Stimulated activated CD8-positive, alpha-beta memory T cell treated with anti-CD3 and anti-CD28 coated beads, Interleukin-4, amount 100 ng/mL, for 48 hours (primary cell): ENCODE measurements around the gene LYRM4.
"Not testable (repeated sequence)": the region's sequence is repeated elsewhere in the genome, so short reads cannot be mapped to it uniquely, and the experiment has no call there.

ENCODE experiments used
- DNase-seq: peaks from one replicate; pipeline ENCODE4 v3.0.0-alpha.2; 2020

The LYRM4 gene

DNA sequence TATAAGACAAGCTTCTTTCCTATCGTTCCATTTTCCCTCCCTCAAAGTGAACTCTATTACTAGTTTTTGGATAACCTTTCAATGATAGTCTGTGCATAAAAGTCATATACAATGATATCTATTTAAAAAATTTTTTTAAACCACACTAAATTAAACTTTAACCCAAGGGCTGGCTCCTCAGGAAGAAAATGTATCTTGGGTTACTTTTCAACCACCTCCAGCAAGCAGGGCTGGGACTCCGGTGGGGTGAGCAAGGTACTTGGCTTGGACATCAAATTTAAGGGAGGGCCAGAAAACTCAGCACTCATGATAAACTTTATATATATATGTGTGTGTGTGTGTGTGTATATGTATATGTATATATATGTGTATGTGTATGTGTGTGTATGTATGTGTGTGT is 189.5 kb downstream of the LYRM4 start:
- DNase-seq = no peak

DNA sequence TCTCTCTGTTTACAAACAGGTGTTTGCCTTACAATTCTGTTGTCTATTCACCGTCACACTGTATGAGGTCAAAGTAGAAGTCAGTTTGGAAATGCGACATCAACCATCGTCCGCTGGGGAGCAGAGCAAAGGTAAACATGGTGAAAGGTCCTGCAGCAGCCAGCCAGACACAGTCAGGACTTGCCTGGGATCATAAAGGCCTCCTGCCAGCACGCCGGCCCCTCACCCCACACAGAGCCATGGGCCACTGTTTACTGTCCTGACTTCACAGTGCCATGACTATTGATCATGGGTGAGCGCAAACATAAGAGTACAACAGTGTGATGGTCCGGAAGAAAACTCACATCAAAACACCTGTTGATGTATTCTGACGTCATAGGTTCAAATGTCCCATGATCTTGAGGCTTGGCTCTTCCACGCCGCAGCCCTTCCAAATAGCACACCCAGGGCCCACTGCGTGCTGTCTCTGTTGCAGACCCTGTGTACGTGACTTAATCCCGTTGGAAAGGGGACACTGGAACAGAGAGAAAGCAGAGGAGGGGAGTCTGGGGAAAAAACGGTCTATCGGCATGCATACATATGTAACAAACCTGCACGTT is 192.5 kb downstream of the LYRM4 start:
- no peak for DNase-seq

DNA sequence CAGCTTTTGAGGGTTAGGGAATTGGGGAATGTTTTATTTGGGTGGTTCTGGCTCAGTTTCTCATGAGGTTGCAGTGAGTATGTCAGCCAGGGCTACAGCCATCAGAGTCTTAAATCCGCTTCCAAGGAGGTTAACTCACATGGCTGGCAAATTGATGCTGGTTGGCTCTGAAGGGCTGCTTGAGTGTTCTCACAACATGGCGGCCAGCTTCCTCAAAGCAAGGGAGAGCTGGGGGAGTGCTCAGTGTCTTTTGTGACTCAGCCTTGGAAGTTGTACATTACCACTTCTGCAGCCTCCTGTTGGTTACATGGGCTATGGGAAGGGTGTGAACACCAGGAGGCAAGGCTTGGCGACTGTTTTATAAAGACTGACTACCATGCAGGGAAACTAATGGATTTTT is 193.4 kb downstream of the LYRM4 start:
- no peak for DNase-seq

DNA sequence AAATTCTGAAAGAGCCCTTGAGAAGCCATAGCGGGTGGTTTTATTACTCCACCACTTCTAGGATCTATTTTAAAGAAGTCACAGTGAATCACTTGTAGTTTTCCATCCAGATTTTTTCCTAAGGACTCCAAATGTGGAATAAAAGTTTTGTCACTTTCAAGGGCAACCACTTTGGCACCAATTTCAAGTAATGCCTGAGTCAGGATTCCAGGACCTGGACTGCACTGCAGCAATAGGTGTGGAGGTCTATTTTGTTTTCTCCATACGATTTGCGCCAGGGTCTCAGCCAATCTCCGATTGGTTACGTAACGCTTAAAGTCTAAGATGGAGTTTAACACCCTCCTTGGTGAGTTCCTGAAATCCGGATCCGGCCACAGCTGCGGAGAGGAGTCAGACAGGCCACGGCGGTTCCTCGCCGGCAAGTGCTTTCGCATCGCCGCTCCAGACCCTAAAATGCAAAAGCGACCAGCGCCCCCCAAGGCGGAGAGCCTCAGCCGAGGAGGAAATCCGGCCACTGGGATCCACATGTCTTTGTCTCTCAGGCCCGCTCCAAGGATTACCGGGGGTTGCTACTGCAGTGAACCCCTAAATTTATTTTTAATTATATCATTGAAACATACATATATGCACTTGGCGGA is 194.2 kb downstream of the LYRM4 start:
- DNase-seq = no peak

DNA sequence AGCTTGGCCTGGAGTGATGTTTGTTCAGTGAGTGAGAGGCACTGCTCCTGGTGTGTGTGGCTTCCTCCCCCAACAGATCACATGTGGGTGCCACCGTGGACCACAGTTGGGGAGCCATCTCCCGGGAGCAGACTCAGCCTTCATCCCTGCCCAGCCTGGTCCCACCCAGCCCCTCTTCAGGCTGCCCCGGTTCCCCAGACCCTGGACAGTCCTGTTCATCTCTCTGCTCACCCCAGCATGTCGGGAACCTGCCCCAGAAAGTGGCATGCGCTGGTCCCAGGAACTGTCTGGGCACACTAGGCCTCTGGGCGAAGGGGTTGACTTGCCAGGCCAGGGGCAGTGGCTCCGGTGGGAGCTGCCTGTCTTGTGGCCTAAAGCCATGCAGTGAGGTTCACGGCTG is 197.1 kb downstream of the LYRM4 start:
- no peak for DNase-seq

DNA sequence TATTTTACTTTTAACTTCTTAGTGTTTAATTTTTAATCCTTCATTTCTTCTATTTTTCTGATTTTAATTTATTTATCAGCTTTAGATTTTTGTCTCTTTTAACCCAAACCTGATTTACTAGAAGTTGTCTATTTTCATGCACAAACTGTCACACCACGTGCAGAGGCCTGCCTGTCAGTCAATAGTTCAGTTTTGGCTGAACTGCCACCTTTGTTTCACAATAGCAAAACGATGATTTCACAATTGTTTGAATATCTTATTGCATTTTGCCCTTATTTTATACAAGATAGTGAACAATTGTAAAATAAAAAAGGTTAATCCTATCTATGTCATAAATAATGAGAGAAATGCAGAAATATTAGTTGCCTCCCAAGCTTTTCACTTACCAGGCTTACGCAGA is 199.6 kb downstream of the LYRM4 start:
- no peak for DNase-seq

DNA sequence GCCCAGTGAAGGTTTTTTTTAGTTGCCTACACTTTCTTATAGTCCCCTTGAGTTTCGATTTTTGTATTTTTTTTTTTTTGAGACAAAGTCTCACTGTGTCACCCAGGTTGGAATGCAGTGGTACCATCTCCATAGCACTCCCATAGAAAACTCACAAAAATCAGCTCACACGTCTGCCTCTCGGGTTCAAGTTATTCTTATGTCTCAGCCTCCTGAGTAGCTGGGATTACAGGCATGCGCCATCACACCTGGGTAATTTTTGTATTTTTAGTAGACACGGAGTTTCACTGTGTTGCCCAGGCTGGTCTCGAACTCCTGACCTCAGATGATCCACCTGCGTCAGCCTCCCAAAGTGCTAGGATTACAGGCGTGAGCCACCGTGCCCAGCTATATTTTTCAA is 200.3 kb downstream of the LYRM4 start:
- DNase-seq = not testable (repeated sequence)

DNA sequence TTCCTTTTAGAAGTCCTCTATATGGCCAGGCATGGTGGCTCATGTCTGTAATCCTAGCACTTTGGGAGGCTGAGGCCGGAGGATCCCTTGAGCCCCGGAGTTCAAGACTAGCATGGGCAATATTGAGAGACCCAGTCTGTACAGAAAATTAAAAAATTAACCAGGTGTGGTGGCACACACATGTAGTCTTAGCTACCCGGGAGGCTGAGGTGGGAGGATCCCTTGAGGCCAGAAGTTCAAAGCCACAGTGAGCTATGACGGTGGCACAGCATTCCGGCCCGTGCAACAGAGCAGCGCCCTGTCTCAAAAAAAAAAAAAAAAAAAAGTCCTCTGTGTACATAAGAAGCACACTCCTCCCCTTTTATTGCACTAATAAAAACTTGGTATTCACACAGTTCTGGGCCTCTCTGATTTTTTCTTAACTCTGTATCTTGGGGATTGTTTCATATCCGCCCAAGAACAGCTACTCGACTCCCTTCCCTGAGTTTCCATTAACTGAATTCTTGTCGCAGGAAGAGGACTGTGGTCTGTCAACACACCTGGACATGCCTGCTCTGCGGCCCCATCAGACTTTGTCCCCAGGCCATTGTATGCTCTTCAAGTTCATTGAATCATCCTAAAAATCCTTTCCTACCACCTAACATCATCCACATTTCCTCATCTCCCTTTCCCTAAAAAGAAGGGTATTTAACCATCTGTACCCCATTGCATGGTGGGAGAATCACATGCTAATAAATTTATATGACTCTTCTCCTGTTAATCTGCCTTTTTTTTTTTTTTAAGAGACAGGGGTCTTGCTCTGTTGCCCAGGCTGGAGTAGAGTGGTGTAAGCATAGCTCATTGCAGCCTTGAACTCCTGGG is 201.5 kb downstream of the LYRM4 start:
- no peak for DNase-seq
